ENCODE measurements around the gene RAMP1.
A peak's percentile ranks its signal among the peaks of the same experiment; 100 is the strongest.

Gene RAMP1

DNA sequence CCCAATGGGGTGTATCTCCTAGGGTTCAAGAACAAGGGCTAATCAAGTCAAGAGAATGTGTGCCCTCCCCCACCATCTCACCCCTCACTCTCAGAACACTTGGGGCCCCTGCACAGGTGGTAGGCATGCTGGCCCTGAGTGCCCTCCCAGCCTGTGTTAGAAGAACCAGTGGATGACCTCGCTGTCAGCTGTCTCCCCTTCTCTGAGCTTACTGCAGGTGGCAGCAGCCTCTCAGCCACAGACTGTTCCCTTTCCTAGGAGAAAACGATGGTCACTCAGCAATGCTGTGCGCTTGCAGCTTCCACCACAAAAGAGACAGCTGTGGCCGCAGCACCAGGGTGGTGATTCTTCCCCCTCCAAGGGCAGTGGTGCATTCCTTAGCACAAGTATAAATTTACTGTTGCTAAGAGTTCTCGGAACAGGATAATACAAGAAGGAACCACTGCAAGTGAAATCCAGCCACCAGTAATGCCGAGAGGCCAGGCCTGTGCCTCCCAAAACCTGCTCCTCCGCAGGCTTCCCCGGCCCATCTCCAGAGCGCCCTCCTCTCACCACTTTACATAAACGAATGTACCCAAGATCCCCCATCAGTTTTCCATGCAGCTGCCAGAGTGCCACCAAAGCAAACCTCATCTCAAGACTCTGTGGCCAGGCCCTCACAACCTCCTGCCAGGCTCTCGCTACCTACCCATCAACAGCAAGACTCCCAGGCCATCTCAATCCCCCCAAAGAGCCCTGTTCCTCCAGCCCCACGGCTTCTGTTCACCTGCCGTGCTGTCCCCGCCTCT, 935 bp upstream of the RAMP1 start:
- H3K4me3 ChIP-seq (ENCODE audit: low read depth, low read length, poor library complexity, severe bottlenecking), result no peak overlapping the region
- no peaks in the 10 kb centered on the region for H3K4me1 ChIP-seq (ENCODE audit: insufficient read depth, low read length, severe bottlenecking)
- H3K9me2 ChIP-seq (ENCODE audit: low read depth, low read length), result no peaks in the 10 kb centered on the region
- H2AFZ ChIP-seq (ENCODE audit: low read length), result no peak overlapping the region
- no peak overlapping the region for H3K9ac ChIP-seq (ENCODE audit: low read length)
- no peaks in the 10 kb centered on the region for H3F3A ChIP-seq (ENCODE audit: insufficient read depth, low read length)
- no peaks in the 10 kb centered on the region for H4K20me1 ChIP-seq (ENCODE audit: insufficient read depth, low read length)
- H3K27ac ChIP-seq (ENCODE audit: low read depth, low read length, poor library complexity, severe bottlenecking), result no peak overlapping the region
- H3K9me3 ChIP-seq (ENCODE audit: low read length), result no peaks in the 10 kb centered on the region
- H3K27me3 ChIP-seq (ENCODE audit: insufficient read depth, low read length), result 0 out of 2 replicates have a peak, but pooled peaks cover 5% of the 10 kb centered on the region
- H3K4me2 ChIP-seq (ENCODE audit: low read length), result no peak overlapping the region
- TF ChIP-seq EZH2 (IDR thresholded peaks at IDR 0.05; ENCODE audit: borderline replicate concordance, low read length), result no peak
- TF ChIP-seq, protein P1, sequence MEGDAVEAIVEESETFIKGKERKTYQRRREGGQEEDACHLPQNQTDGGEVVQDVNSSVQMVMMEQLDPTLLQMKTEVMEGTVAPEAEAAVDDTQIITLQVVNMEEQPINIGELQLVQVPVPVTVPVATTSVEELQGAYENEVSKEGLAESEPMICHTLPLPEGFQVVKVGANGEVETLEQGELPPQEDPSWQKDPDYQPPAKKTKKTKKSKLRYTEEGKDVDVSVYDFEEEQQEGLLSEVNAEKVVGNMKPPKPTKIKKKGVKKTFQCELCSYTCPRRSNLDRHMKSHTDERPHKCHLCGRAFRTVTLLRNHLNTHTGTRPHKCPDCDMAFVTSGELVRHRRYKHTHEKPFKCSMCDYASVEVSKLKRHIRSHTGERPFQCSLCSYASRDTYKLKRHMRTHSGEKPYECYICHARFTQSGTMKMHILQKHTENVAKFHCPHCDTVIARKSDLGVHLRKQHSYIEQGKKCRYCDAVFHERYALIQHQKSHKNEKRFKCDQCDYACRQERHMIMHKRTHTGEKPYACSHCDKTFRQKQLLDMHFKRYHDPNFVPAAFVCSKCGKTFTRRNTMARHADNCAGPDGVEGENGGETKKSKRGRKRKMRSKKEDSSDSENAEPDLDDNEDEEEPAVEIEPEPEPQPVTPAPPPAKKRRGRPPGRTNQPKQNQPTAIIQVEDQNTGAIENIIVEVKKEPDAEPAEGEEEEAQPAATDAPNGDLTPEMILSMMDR (IDR thresholded peaks at IDR 0.05; ENCODE audit: low read length), result peak; percentile 52
- no peaks in the 10 kb centered on the region for H3K36me3 ChIP-seq (ENCODE audit: insufficient read depth, low read length)
- no peaks in the 10 kb centered on the region for H3K79me2 ChIP-seq (ENCODE audit: insufficient read depth, low read length)

DNA sequence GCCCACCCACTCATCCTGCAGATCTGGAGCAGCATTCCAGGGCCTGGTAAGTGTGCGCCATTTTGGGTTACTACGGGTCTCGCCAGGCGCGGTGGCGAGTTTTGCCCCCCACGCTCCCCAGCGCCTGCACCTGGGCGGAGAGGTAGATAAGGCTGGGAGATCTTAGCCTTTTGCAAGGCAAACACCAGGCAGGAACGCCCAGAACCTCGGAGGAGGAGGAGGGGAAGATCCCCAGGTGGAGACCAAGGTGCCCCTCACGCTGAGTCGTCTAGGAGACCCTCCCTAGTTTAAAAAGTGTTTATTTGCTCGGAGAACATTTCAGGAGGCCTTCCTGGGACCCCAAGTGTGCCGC, 365 bp upstream of the RAMP1 start:
- no peaks in the 10 kb centered on the region for H3K4me1 ChIP-seq (ENCODE audit: insufficient read depth, low read length, severe bottlenecking)
- no peak overlapping the region for H3K27ac ChIP-seq (ENCODE audit: low read depth, low read length, poor library complexity, severe bottlenecking)
- H2AFZ ChIP-seq (ENCODE audit: low read length), result no peak overlapping the region
- no peak overlapping the region for H3K4me3 ChIP-seq (ENCODE audit: low read depth, low read length, poor library complexity, severe bottlenecking)
- TF ChIP-seq EZH2 (IDR thresholded peaks at IDR 0.05; ENCODE audit: borderline replicate concordance, low read length), result no peak
- TF ChIP-seq, protein P1 (IDR thresholded peaks at IDR 0.05; ENCODE audit: low read length), result no peak
- H3K9me2 ChIP-seq (ENCODE audit: low read depth, low read length), result no peaks in the 10 kb centered on the region
- H3K79me2 ChIP-seq (ENCODE audit: insufficient read depth, low read length), result no peaks in the 10 kb centered on the region
- peaks cover 5% of the 10 kb centered on the region; the same call in 1 of the 2 replicates for H3K27me3 ChIP-seq (ENCODE audit: insufficient read depth, low read length)
- H3K9ac ChIP-seq (ENCODE audit: low read length), result no peak overlapping the region
- H3F3A ChIP-seq (ENCODE audit: insufficient read depth, low read length), result no peaks in the 10 kb centered on the region
- H4K20me1 ChIP-seq (ENCODE audit: insufficient read depth, low read length), result no peaks in the 10 kb centered on the region
- no peaks in the 10 kb centered on the region for H3K36me3 ChIP-seq (ENCODE audit: insufficient read depth, low read length)
- no peaks in the 10 kb centered on the region for H3K9me3 ChIP-seq (ENCODE audit: low read length)
- H3K4me2 ChIP-seq (ENCODE audit: low read length), result no peak overlapping the region

DNA sequence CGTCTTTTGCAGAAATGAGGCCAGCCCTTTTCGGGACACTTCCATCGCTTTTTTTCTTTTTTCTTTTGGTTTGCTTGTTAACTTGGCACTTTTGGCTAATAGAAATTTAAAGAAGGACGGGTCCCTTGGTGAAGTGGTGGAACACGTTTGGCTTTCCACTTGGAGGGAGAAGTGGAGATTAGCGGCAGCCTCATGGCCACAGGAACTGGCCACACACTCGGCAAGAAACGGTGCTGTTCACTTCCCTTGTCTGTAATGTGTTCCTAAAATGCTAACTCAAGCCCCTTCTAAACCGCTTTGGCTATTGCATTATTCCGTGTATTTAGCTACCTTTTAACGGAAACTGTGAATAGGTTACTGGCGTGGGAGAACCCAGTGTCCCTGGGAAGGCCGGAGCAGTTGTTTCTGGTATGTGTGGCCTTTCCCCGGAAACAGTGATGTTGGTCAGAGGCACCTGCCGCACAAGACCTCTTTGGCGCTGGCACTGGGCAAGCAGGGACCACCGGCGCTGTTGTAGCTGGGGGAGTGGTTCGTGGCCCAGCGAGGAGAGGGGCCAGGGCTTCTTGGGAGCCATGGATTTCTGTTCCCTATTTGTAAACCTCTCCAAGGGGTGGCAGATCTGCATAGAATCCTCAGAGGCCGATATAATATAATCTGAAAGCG, 981 bp downstream of the RAMP1 start:
- H4K20me1 ChIP-seq (ENCODE audit: insufficient read depth, low read length), result no peaks in the 10 kb centered on the region
- no peak overlapping the region for H3K4me3 ChIP-seq (ENCODE audit: low read depth, low read length, poor library complexity, severe bottlenecking)
- peaks cover 5% of the 10 kb centered on the region; the same call in 1 of the 2 replicates for H3K27me3 ChIP-seq (ENCODE audit: insufficient read depth, low read length)
- H3K27ac ChIP-seq (ENCODE audit: low read depth, low read length, poor library complexity, severe bottlenecking), result no peak overlapping the region
- no peak for TF ChIP-seq EZH2 (IDR thresholded peaks at IDR 0.05; ENCODE audit: borderline replicate concordance, low read length)
- TF ChIP-seq, protein P1 (IDR thresholded peaks at IDR 0.05; ENCODE audit: low read length), result no peak
- H3K4me1 ChIP-seq (ENCODE audit: insufficient read depth, low read length, severe bottlenecking), result no peaks in the 10 kb centered on the region
- no peaks in the 10 kb centered on the region for H3K79me2 ChIP-seq (ENCODE audit: insufficient read depth, low read length)
- no peaks in the 10 kb centered on the region for H3K9me2 ChIP-seq (ENCODE audit: low read depth, low read length)
- no peak overlapping the region for H3K9ac ChIP-seq (ENCODE audit: low read length)
- no peak overlapping the region for H2AFZ ChIP-seq (ENCODE audit: low read length)
- no peaks in the 10 kb centered on the region for H3K36me3 ChIP-seq (ENCODE audit: insufficient read depth, low read length)
- no peaks in the 10 kb centered on the region for H3K9me3 ChIP-seq (ENCODE audit: low read length)
- no peak overlapping the region for H3K4me2 ChIP-seq (ENCODE audit: low read length)
- no peaks in the 10 kb centered on the region for H3F3A ChIP-seq (ENCODE audit: insufficient read depth, low read length)

All from OCI-LY1 (cell line).